NCI-H1092 (cell line): ENCODE results near the gene CELSR2.

ENCODE experiments used
- DNase-seq: peaks from one replicate; lab custom pipeline; 2025; lab: John Stamatoyannopoulos, UW

CELSR2 gene

DNA sequence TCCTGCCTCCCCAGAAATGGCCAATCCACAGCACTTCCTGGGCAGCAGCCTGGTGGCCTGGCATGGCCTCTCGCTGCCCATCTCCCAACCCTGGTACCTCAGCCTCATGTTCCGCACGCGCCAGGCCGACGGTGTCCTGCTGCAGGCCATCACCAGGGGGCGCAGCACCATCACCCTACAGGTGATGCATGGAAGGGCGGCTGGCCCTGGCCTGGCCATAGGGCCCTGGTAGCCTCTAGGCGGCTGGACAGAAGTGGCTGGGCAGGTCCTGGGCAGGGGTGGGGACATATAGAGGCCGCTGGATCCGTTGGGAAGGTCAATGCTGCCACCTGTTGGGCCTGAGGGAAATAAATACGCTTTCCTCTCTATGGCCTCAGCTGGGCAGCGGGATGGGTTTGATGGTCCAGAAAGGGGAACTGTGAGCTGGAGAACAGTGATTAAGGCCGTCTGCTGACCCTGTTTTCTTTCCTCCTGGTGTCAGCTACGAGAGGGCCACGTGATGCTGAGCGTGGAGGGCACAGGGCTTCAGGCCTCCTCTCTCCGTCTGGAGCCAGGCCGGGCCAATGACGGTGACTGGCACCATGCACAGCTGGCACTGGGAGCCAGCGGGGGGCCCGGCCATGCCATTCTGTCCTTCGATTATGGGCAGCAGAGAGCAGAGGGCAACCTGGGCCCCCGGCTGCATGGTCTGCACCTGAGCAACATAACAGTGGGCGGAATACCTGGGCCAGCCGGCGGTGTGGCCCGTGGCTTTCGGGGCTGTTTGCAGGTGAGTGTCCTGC, 14.4 kb downstream of the CELSR2 start:
- peak; percentile 37 for DNase-seq

GRCh38 chr1:109264379-109264755, 15.0 kb downstream of the CELSR2 start:
- no peak for DNase-seq

- DNase-seq = no peak
These were observed 15.7 kb downstream of the CELSR2 start for GRCh38 chr1:109265016-109265415.

DNA sequence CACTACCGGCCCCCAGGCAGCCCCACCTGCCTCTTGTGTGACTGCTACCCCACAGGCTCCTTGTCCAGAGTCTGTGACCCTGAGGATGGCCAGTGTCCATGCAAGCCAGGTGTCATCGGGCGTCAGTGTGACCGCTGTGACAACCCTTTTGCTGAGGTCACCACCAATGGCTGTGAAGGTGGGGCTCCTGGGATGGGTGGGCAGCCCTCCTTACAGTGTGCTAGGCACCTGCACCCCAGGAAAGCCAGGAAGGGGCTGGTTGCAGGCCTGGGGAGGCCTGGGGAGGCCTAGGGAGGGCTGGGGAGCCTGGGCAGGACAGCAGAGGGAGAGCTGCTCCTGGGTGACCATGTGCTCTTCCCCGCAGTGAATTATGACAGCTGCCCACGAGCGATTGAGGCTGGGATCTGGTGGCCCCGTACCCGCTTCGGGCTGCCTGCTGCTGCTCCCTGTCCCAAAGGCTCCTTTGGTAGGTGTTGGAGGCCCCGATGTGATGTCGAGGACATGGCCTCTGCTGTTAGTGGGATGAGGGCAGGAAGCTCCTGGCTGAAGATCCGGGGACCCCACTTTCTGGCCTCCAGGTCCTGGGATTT, 16.5 kb downstream of the CELSR2 start:
- DNase-seq = no peak

- DNase-seq = no peak
These were observed 17.6 kb downstream of the CELSR2 start for GRCh38 chr1:109266965-109267364.

DNA sequence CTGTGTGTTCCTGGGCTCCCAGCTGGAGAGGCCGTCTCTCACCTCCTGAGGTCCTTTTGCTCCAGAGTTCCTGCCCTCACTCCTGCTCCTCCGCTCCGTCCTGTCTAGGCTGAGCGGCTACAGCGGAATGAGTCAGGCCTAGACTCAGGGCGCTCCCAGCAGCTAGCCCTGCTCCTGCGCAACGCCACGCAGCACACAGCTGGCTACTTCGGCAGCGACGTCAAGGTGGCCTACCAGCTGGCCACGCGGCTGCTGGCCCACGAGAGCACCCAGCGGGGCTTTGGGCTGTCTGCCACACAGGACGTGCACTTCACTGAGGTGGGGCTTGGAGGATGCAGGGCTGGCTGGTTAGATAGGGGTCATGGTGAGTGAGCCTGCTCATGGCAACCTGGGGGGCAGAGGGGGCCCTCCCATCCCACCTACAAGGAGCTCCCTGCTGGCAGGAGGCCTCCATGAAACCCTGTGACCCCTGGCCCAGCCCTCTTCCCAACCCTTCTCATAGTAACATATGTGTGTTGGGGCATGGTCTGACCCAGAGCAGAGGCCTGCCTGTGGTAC, 18.5 kb downstream of the CELSR2 start:
- no peak for DNase-seq

- DNase-seq = no peak
These were observed 19.3 kb downstream of the CELSR2 start for GRCh38 chr1:109268431-109269211.

DNA sequence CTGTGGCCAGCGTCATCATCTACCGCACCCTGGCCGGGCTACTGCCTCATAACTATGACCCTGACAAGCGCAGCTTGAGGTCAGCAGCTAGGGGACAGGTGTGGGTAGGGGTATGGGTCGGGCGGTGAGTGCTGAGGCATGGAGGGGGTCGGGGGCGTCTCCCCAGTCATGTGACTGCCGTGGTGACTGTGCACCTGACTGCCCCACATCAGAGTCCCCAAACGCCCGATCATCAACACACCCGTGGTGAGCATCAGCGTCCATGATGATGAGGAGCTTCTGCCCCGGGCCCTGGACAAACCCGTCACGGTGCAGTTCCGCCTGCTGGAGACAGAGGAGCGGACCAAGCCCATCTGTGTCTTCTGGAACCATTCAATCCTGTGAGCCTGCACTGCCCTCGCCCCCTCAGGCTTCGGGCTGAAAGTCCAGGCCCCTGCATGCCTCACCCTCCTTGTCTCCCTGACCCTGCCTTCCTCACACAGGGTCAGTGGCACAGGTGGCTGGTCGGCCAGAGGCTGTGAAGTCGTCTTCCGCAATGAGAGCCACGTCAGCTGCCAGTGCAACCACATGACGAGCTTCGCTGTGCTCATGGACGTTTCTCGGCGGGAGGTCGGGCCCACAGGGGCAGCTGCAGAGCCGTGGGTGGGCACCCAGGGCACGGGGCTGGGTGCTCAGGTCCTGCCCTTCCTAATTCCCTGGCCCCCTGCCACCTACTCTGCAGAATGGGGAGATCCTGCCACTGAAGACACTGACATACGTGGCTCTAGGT, 20.1 kb downstream of the CELSR2 start:
- no peak for DNase-seq

DNA sequence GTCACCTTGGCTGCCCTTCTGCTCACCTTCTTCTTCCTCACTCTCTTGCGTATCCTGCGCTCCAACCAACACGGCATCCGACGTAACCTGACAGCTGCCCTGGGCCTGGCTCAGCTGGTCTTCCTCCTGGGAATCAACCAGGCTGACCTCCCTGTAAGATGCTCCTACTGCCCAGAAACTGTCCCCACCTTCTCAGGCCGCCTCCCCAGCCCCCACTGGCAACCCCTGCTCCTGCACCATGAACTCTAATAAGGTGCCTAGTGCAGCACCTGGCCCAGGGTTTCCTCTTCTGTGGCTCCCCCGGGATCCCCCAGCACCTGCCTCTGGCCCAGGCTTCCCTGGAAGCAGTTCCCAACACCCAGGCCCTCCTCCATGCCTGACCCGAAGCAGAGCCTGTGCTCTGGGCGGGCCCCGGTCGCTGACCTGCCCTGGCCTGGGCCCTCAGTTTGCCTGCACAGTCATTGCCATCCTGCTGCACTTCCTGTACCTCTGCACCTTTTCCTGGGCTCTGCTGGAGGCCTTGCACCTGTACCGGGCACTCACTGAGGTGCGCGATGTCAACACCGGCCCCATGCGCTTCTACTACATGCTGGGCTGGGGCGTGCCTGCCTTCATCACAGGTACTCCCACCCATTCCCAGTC, 20.8 kb downstream of the CELSR2 start:
- DNase-seq = no peak

DNA sequence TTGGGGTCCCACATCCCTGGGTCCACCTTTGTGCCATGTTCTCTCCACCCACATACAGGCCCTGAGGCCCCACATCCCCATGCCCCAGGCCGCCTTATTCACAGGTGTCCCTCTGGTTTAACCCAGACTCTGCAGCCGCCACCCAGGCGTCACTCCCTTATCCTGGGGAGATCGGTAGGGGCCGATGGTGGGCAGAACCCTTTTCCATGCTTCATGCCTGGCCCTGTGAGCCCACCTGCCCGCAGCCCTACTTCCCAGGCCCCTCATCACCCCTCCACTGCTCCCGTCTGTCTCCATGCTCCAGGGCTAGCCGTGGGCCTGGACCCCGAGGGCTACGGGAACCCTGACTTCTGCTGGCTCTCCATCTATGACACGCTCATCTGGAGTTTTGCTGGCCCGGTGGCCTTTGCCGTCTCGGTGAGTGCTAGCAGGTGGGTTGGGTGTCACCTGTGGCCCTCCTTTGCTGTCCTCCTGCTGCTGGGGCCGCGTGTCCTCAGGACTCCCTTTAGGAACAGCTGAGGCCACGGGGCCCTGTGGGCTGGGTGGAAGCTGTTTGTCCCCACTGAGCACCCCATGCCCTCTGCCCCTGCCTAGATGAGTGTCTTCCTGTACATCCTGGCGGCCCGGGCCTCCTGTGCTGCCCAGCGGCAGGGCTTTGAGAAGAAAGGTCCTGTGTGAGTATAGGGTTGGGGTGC, 21.4 kb downstream of the CELSR2 start:
- no peak for DNase-seq

- no peak for DNase-seq
These were observed 22.1 kb downstream of the CELSR2 start for GRCh38 chr1:109271458-109271857.

GRCh38 chr1:109272021-109272799, 22.9 kb downstream of the CELSR2 start:
- DNase-seq = no peak

- DNase-seq = no peak
These were observed 23.6 kb downstream of the CELSR2 start for GRCh38 chr1:109272831-109273547.

GRCh38 chr1:109273570-109274288, 24.4 kb downstream of the CELSR2 start:
- DNase-seq = no peak

DNA sequence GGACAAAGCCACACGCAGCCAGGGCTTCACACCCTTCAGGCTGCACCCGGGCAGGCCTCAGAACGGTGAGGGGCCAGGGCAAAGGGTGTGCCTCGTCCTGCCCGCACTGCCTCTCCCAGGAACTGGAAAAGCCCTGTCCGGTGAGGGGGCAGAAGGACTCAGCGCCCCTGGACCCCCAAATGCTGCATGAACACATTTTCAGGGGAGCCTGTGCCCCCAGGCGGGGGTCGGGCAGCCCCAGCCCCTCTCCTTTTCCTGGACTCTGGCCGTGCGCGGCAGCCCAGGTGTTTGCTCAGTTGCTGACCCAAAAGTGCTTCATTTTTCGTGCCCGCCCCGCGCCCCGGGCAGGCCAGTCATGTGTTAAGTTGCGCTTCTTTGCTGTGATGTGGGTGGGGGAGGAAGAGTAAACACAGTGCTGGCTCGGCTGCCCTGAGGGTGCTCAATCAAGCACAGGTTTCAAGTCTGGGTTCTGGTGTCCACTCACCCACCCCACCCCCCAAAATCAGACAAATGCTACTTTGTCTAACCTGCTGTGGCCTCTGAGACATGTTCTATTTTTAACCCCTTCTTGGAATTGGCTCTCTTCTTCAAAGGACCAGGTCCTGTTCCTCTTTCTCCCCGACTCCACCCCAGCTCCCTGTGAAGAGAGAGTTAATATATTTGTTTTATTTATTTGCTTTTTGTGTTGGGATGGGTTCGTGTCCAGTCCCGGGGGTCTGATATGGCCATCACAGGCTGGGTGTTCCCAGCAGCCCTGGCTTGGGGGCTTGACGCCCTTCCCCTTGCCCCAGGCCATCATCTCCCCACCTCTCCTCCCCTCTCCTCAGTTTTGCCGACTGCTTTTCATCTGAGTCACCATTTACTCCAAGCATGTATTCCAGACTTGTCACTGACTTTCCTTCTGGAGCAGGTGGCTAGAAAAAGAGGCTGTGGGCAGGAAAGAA, 25.5 kb downstream of the CELSR2 start:
- peak; percentile 23 for DNase-seq

GRCh38 chr1:109275706-109276345, 26.5 kb downstream of the CELSR2 start:
- no peak for DNase-seq
